ENCODE data around the gene SLC44A2.
A peak's percentile ranks its signal among the peaks of the same experiment; 100 is the strongest.

The SLC44A2 gene

DNA sequence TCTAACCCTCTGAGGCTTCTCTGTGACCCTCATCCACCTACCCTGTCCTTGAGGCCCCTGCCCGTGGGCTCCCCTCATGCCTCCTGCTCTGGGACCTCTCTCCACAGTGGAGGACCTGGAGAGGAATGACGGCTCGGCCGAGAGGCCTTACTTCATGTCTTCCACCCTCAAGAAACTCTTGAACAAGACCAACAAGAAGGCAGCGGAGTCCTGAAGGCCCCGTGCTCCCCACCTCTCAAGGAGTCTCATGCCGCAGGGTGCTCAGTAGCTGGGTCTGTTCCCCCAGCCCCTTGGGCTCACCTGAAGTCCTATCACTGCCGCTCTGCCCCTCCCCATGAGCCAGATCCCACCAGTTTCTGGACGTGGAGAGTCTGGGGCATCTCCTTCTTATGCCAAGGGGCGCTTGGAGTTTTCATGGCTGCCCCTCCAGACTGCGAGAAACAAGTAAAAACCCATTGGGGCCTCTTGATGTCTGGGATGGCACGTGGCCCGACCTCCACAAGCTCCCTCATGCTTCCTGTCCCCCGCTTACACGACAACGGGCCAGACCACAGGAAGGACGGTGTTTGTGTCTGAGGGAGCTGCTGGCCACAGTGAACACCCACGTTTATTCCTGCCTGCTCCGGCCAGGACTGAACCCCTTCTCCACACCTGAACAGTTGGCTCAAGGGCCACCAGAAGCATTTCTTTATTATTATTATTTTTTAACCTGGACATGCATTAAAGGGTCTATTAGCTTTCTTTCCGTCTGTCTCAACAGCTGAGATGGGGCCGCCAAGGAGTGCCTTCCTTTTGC lies 18.0 kb downstream of the SLC44A2 start:
- Histone ChIP-seq H3K27ac (ENCODE audit: low read depth, low read length) (no peak overlapping the region), H3K79me2 (ENCODE audit: insufficient read depth, low read length) (no peaks in the 10 kb centered on the region), H3K4me2 (ENCODE audit: low read depth, low read length, poor library complexity, severe bottlenecking) (no peak overlapping the region)

DNA sequence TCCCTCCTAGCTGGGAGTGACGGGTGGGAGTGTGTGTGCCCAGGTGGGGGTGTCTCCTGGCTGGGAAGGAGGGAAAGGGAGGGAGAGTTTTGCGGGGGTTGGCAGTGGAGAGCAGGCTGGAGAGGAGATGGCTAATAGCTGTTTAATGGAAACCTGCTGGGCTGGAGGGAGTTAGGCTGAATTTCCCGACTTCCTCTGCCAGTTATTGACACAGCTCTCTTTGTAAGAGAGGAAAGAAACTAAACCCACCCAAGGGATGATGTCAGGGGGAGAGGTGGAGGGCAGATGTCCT lies 18.6 kb downstream of the SLC44A2 start:
- no peaks in the 10 kb centered on the region for H3K36me3 ChIP-seq (ENCODE audit: low read length)
- no peak overlapping the region for H3K4me3 ChIP-seq (ENCODE audit: insufficient read depth, low read length, poor library complexity, severe bottlenecking)
- no peaks in the 10 kb centered on the region for H4K20me1 ChIP-seq (ENCODE audit: low read depth, low read length)
- H3K9ac ChIP-seq (ENCODE audit: low read length), result no peak overlapping the region
- H3F3A ChIP-seq (ENCODE audit: insufficient read depth), result no peaks in the 10 kb centered on the region
- TF ChIP-seq EZH2phosphoT487 (conservative IDR thresholded peaks at IDR 0.05; ENCODE audit: low read length) (no peak), CTCF (IDR thresholded peaks at IDR 0.05; ENCODE audit: insufficient read depth, low read length, poor library complexity, severe bottlenecking) (no peak)
- H3K79me2 ChIP-seq (ENCODE audit: insufficient read depth, low read length), result no peaks in the 10 kb centered on the region
- no peaks in the 10 kb centered on the region for H3K27me3 ChIP-seq (ENCODE audit: low read length)
- no peaks in the 10 kb centered on the region for H3K9me2 ChIP-seq (replicated peaks; ENCODE audit: insufficient read depth, low read length)
- no peak overlapping the region for H2AFZ ChIP-seq (ENCODE audit: low read depth, low read length, severe bottlenecking)
- no peaks in the 10 kb centered on the region for H3K9me3 ChIP-seq (ENCODE audit: insufficient read depth, low read length)
- no peak overlapping the region for H3K27ac ChIP-seq (ENCODE audit: low read depth, low read length)
- H3K4me2 ChIP-seq (ENCODE audit: low read depth, low read length, poor library complexity, severe bottlenecking), result no peak overlapping the region

More for the DNA sequence above, 18.0 kb downstream of the SLC44A2 start:
- H2AFZ ChIP-seq (ENCODE audit: low read depth, low read length, severe bottlenecking), result no peak overlapping the region
- TF ChIP-seq CTCF (IDR thresholded peaks at IDR 0.05; ENCODE audit: insufficient read depth, low read length, poor library complexity, severe bottlenecking) (no peak), EZH2phosphoT487 (conservative IDR thresholded peaks at IDR 0.05; ENCODE audit: low read length) (no peak)
- H3K9me3 ChIP-seq (ENCODE audit: insufficient read depth, low read length), result no peaks in the 10 kb centered on the region
- H3K36me3 ChIP-seq (ENCODE audit: low read length), result no peaks in the 10 kb centered on the region
- H4K20me1 ChIP-seq (ENCODE audit: low read depth, low read length), result no peaks in the 10 kb centered on the region
- no peaks in the 10 kb centered on the region for H3K27me3 ChIP-seq (ENCODE audit: low read length)
- H3F3A ChIP-seq (ENCODE audit: insufficient read depth), result no peaks in the 10 kb centered on the region
- no peak overlapping the region for H3K4me3 ChIP-seq (ENCODE audit: insufficient read depth, low read length, poor library complexity, severe bottlenecking)
- no peaks in the 10 kb centered on the region for H3K9me2 ChIP-seq (replicated peaks; ENCODE audit: insufficient read depth, low read length)
- H3K9ac ChIP-seq (ENCODE audit: low read length), result no peak overlapping the region

GRCh38 chr19:10644260-10645007 lies 19.1 kb downstream of the SLC44A2 start:
- Histone ChIP-seq H3K4me3 (ENCODE audit: insufficient read depth, low read length, poor library complexity, severe bottlenecking) (no peak overlapping the region), H3K79me2 (ENCODE audit: insufficient read depth, low read length) (no peaks in the 10 kb centered on the region), H3K4me2 (ENCODE audit: low read depth, low read length, poor library complexity, severe bottlenecking) (no peak overlapping the region), H3K9ac (ENCODE audit: low read length) (no peak overlapping the region), H3K27me3 (ENCODE audit: low read length) (no peaks in the 10 kb centered on the region), H3K9me3 (ENCODE audit: insufficient read depth, low read length) (no peaks in the 10 kb centered on the region), H3K27ac (ENCODE audit: low read depth, low read length) (no peak overlapping the region), H4K20me1 (ENCODE audit: low read depth, low read length) (no peaks in the 10 kb centered on the region), H3K36me3 (ENCODE audit: low read length) (no peaks in the 10 kb centered on the region), H3K9me2 (replicated peaks; ENCODE audit: insufficient read depth, low read length) (no peaks in the 10 kb centered on the region), H3F3A (ENCODE audit: insufficient read depth) (no peaks in the 10 kb centered on the region), H2AFZ (ENCODE audit: low read depth, low read length, severe bottlenecking) (no peak overlapping the region)
- TF ChIP-seq EZH2phosphoT487 (conservative IDR thresholded peaks at IDR 0.05; ENCODE audit: low read length) (no peak), CTCF (IDR thresholded peaks at IDR 0.05; ENCODE audit: insufficient read depth, low read length, poor library complexity, severe bottlenecking) (peak; percentile 84)

Measured in SU-DHL-6 (cell line).